Heart left ventricle (tissue), 16 donors: ENCODE measurements around the gene MINK1. TPM values are rescaled to one million over a fixed set of nuclear protein-coding genes. Genes with fewer than 3 reads are reported as not detected.

ENCODE experiments used
- ATAC-seq, 4 donors: fragments of 200-7000 bp; cut with Tn5 transposase; one replicate each; pipeline ENCODE4 v1.9.1; 2020 to 2022; ENCODE audit warnings: moderate library complexity in 4 of 4, mild to moderate bottlenecking in 3 of 4, moderate number of reproducible peaks in 1 of 4
- DNase-seq, 5 donors: peaks; one replicate each; pipeline ENCODE4 v3.0.0-alpha.2; 2020
- H3K27ac ChIP-seq, 12 donors: fragments of 200-600 bp; sonication (generic) in 4 of 12; one replicate each; pipeline versions ENCODE4 v1.5.0 to v1.8.0; 2016 to 2022; ENCODE audit warnings: mild to moderate bottlenecking in 2 of 12
- H3K27me3 ChIP-seq, 9 donors: fragments of 200-600 bp; sonication (generic) in 2 of 9; one replicate each; pipeline versions ENCODE4 v1.5.1 to v1.8.0; 2016 to 2022; ENCODE audit warnings: mild to moderate bottlenecking in 3 of 9
- H3K36me3 ChIP-seq, 9 donors: fragments of 200-600 bp; sonication (generic) in 2 of 9; one replicate each; pipeline versions ENCODE4 v1.5.0 to v1.8.0; 2018 to 2022; ENCODE audit warnings: mild to moderate bottlenecking in 2 of 9
- H3K4me1 ChIP-seq, 12 donors: fragments of 200-600 bp; sonication (generic) in 4 of 12; one replicate each; pipeline versions ENCODE4 v1.5.0 to v1.8.0; 2016 to 2022; ENCODE audit warnings: mild to moderate bottlenecking in 3 of 12
- H3K4me3 ChIP-seq, 12 donors: fragments of 200-600 bp; sonication (generic) in 4 of 12; one replicate each; pipeline versions ENCODE4 v1.5.0 to v1.8.0; 2017 to 2022; ENCODE audit warnings: mild to moderate bottlenecking in 9 of 12, moderate library complexity in 4 of 12
- H3K9me3 ChIP-seq, 12 donors: fragments of 200-600 bp; sonication (generic) in 4 of 12; one replicate each; pipeline versions ENCODE4 v1.5.0 to v1.8.0; 2016 to 2022; ENCODE audit warnings: mild to moderate bottlenecking in 1 of 12
- CTCF ChIP-seq, 12 donors: fragments of 200-600 bp; sonication (generic) in 4 of 12; IDR thresholded peaks; one replicate each; pipeline versions ENCODE4 v1.5.0 to v1.8.0; 2018 to 2022; ENCODE audit warnings: antibody characterized with exemption in 12 of 12, mild to moderate bottlenecking in 5 of 12
- POLR2A ChIP-seq, 2 donors: fragments of 450-650 bp; IDR thresholded peaks; one replicate each; pipeline ENCODE4 v1.6.1; 2017; ENCODE audit warnings: antibody characterized with exemption in 2 of 2, mild to moderate bottlenecking in 2 of 2, moderate library complexity in 2 of 2
- WGBS, 4 donors: extraction: QIAGEN DNeasy Blood & Tissue Kit in 2 of 4; methylation state at CpG; one replicate each; pipeline versions ENCODE4 v1.1.5 to v1.1.7; 2013 to 2018; 5-methylcytosine and 5-hydroxymethylcytosine counted together
- intact Hi-C, 10 donors: fragments of 100-400 bp; cut with DNase I; formaldehyde crosslinking; loops; one replicate each; pipeline versions ENCODE4 v1.11.1 to v1.14.2; 2022
- polyA plus RNA-seq, 2 donors: library from polyadenylated mRNA; stranded (reverse); fragments of 200-250 nt; gene quantifications; one replicate each; pipeline ENCODE4 v1.2.3, GENCODE V29; 2013
- total RNA-seq, 9 donors: library from RNA; depleted of rRNA in 2 of 9; stranded (reverse); fragments of >200 nt in 2 of 9; fragmentation: NEBNext Ultra II Directional in 3 of 9; extraction: Animal tissue kit (Norgen Biotek cat#: 25700) in 3 of 9; gene quantifications; one replicate each; pipeline versions ENCODE4 v1.1.0 to v1.2.4, GENCODE V29; 2016 to 2023
- donor health status: ischemic (EF 13 %, LVEDD 7.1; RV severe dilation, severe dysfunction).
- donor health status: healthy with polysubstance abuse.
- donor health status: DM: no; HTN: yes; CAD: no.
- donor health status: DM: no; HTN: no; CAD: no.
- donor health status: ischemic (EF 25% LVEDD 6.9; RV normal size, moderate dysfunction).
- donor health status: ischemic (EF 25% LVEDD 5.7; RV mildly dilated, moderate dysfunction).
- donor health status: healthy.
- donor health status: DM: yes; HTN: yes; CAD: no.
- donor health status: ischemic (EF 35%, LVEDD 5.7; RV mildly dilated, moderate dysfunction).
- donor health status: nonischemic (EF 11% LVEDD 7.7; RV severe dilation, severe dysfunction).
- donor health status: DM: yes; HTN: yes; CAD: no.
- donor health status: PGD.
- donor health status: ischemic (EF 29% LVEDD 5.4; RV normal size, mild dysfunction).
- donor health status: nonischemic (EF 23%, LVEDD 6.1; RV moderate dilation, normal function).

The MINK1 gene
- total and polyA plus RNA-seq, 11 donors = 23.1 to 55.8 (median 33.0) TPM

- TF ChIP-seq POLR2A (IDR thresholded peaks at IDR 0.05) = no peak
- peaks cover 0 to 7% (median under 1%) of the 10 kb centered on the region in 9 donors for H3K27me3 ChIP-seq
- H3K27ac ChIP-seq = no peak overlapping the region
- ATAC-seq (no peak), DNase-seq (peak in 1 of 5 donors; percentile 48)
- no peak overlapping the region for H3K4me3 ChIP-seq
- WGBS, 4 donors = 89 to 92% (median 90%) methylated on average over 20 to 31 of the region's 31 CpGs
- intact Hi-C loops = loop anchor here in 2 of 10 donors (5.0 to 10.0 kb wide), 2 partner anchors 187 to 329 kb away; partner anchors contain the start of gene GGT6 (in 1 of the 2)
- H3K36me3 ChIP-seq = peaks cover 4 to 84% (median 81%) of the 10 kb centered on the region in 9 donors
- peaks cover 0 to 8% (median 4%) of the 10 kb centered on the region in 12 donors for H3K4me1 ChIP-seq
- no peaks in the 10 kb centered on the region for H3K9me3 ChIP-seq
These were observed 60.8 kb downstream of the MINK1 start for GRCh38 chr17:4893721-4894560.

GRCh38 chr17:4895121-4895520 lies 62.0 kb downstream of the MINK1 start:
- Histone ChIP-seq H3K4me1 (peaks cover 0 to 17% (median 13%) of the 10 kb centered on the region in 12 donors), H3K4me3 (no peak overlapping the region), H3K9me3 (no peaks in the 10 kb centered on the region), H3K27me3 (peaks cover 0 to 15% (median 11%) of the 10 kb centered on the region in 9 donors), H3K27ac (no peak overlapping the region), H3K36me3 (peaks cover 4 to 75% (median 71%) of the 10 kb centered on the region in 9 donors)
- TF ChIP-seq POLR2A (IDR thresholded peaks at IDR 0.05) (no peak), CTCF (IDR thresholded peaks at IDR 0.05) (no peak)
- intact Hi-C loops = loop anchor here in 1 of 10 donors (10.0 kb wide), 1 partner anchor 330 kb away; the partner anchor contains the start of gene GGT6
- ATAC-seq (no peak), DNase-seq (peak in 1 of 5 donors; percentile 51)
- WGBS, 4 donors = 95 to 98% (median 96%) methylated on average over 13 of the region's 13 CpGs

- H3K27ac ChIP-seq = no peak overlapping the region
- 73 to 80% (median 76%) methylated on average over 27 of the region's 27 CpGs for WGBS, 4 donors
- no peak overlapping the region for H3K4me3 ChIP-seq
- no peaks in the 10 kb centered on the region for H3K9me3 ChIP-seq
- H3K27me3 ChIP-seq = peaks cover 0 to 20% (median 11%) of the 10 kb centered on the region in 9 donors
- peaks cover 4 to 68% (median 65%) of the 10 kb centered on the region in 9 donors for H3K36me3 ChIP-seq
- peak in 1 of 5 donors; percentile 53 for DNase-seq
- intact Hi-C loops = loop anchor here in 1 of 10 donors (10.0 kb wide), 1 partner anchor 331 kb away; the partner anchor contains the start of gene GGT6
- TF ChIP-seq POLR2A (IDR thresholded peaks at IDR 0.05) (no peak), CTCF (IDR thresholded peaks at IDR 0.05) (peak in 1 of 12 donors; percentile 8)
- H3K4me1 ChIP-seq = peaks cover 0 to 24% (median 16%) of the 10 kb centered on the region in 12 donors
- ATAC-seq = no peak
These were observed 62.7 kb downstream of the MINK1 start for GRCh38 chr17:4895657-4896331.

- H3K27ac ChIP-seq = no peak overlapping the region
- H3K27me3 ChIP-seq = peaks cover 0 to 28% (median 11%) of the 10 kb centered on the region in 9 donors
- ATAC-seq = no peak
- TF ChIP-seq CTCF (IDR thresholded peaks at IDR 0.05) (no peak), POLR2A (IDR thresholded peaks at IDR 0.05) (no peak)
- WGBS, 4 donors = 92 to 93% (median 92%) methylated on average over 23 to 27 of the region's 27 CpGs
- DNase-seq = peak in 1 of 5 donors; percentile 60
- peaks cover under 1 to 60% (median 57%) of the 10 kb centered on the region in 9 donors for H3K36me3 ChIP-seq
- peaks cover 0 to 26% (median 16%) of the 10 kb centered on the region in 12 donors for H3K4me1 ChIP-seq
- no peak overlapping the region for H3K4me3 ChIP-seq
- intact Hi-C loops = loop anchor here in 1 of 10 donors (10.0 kb wide), 1 partner anchor 332 kb away; the partner anchor contains the start of gene GGT6
- H3K9me3 ChIP-seq = no peaks in the 10 kb centered on the region
These were observed 63.4 kb downstream of the MINK1 start for GRCh38 chr17:4896332-4897197.
